Stimulated activated CD8-positive, alpha-beta memory T cell treated with anti-CD3 and anti-CD28 coated beads, Interleukin-12 subunit alpha, Interleukin-12 subunit beta, amount 100 ng/mL, for 24 hours (primary cell): ENCODE results near the gene OR2L2.
"Not testable (repeated sequence)": the region's sequence is repeated elsewhere in the genome, so short reads cannot be mapped to it uniquely, and the experiment has no call there.

Experiments used
- DNase-seq: peaks from one replicate; pipeline ENCODE4 v3.0.0-alpha.2; 2020; ENCODE audit errors: extremely low read depth

Gene OR2L2

GRCh38 chr1:248029770-248030169, at the start of gene OR2L2:
OR2L2 (plus strand) TSS chr1:248030070; CDS start chr1:248038268, 8,198 bp downstream.
- DNase-seq, result no peak

GRCh38 chr1:247992986-247993385, 36.9 kb upstream of the OR2L2 start:
- no peak for DNase-seq

DNA sequence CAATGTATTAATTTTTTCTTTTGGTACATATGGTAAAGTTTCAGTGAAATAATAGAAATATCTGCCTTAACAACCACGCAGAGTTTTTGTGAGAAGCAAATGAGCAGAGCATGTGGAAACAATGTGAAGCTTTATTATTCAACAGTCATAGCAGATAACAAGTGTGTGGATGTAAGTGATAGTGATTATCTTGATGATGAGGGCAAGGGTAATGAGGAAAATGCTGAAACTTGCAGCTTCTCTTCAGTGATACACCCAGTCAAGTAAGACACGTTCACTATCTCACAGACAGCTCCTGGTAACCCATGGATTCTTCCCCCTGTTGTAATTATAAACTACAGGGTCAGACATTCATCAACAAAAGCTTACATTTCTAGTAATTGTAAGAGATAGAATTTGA, 31.1 kb upstream of the OR2L2 start:
- DNase-seq, result no peak

DNA sequence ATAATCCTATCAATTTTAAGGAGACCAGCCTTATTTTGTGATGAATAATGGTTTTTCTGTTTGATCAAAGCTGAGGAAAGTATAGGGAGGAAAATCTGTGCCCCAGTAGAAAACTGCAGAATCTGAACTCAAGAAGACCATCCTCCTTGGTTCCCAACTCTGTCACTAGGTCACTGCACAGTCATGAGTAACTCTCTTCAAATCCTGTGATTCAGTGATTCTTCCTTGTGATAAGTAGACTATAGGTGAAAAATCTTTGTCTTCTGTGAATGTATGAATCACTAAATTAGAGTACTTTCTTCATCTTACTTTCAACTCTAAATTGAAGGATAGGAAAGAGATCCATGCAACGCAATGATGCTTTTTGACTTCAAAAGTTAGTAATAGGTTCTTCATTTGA, 29.7 kb upstream of the OR2L2 start:
- DNase-seq, result no peak

- DNase-seq, result no peak
Measured at GRCh38 chr1:248007778-248008177, 22.1 kb upstream of the OR2L2 start.

DNA sequence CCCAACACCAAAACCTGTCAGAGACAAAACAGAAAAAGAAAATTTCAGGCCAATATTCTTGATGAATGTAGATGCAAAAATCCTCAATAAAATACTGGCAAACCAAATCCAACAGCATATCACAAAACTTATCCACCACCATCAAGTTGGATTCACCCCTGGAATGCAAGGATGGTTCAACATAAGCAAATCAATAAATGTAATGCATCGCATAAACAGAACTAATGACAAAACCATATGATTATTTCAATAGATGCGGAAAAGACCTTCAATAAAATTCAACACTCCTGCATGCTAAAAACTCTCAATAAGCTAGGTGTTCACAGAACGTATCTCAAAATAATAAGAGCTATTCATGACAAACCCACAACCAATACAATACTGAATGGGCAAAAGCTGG, 20.2 kb upstream of the OR2L2 start:
- DNase-seq, result no peak

- DNase-seq, result no peak
Measured at GRCh38 chr1:248013229-248013710, 16.6 kb upstream of the OR2L2 start, which contains the start of gene OR2L5. OR2L5 (plus strand) TSS chr1:248013660; CDS start chr1:248021948, 8,288 bp downstream.

DNA sequence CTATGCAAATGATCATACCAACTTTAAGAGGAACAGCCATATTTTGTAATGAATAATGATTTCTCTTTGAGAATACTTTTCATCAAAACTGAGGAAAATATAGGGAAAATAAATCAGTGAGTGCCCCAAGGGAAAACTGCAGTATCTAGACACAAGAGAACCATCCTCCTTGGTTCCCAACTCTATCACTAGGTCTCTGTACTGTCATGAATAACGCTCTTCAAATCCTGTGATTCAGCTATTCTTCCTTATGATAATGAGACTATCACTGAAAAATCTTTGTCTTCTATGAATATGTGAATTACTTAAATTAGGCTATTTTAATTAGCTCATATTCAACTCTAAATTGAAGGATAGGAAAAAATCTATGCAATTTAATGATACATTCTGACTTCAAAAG, 14.1 kb upstream of the OR2L2 start:
- no peak for DNase-seq

DNA sequence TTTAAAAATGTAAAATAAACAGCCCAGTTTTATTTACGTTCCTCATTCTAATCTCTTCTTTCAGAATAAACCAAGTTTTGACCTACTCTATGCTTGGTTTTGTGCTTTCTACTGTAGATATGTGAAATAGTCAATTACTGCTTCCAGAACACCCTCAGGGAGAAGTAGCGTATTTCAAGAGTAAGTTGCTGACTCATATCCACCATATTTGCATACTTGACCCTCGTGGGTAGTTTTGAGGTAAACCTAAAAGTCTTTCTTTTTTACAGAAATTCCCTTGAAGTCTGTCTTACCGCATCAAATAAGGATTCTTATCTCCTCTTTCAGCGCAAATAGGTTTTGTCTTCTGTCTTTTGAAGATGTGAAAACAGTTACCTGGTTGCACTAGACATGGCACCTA, 15.3 kb downstream of the OR2L2 start:
- no peak for DNase-seq

- no peak for DNase-seq
Measured at GRCh38 chr1:248046536-248046935, 16.7 kb downstream of the OR2L2 start, which contains the start of gene OR2L3. OR2L3 (plus strand) TSS chr1:248046836; CDS start chr1:248060682, 13,846 bp downstream.

GRCh38 chr1:248047008-248047407, 17.1 kb downstream of the OR2L2 start:
- DNase-seq, result no peak

DNA sequence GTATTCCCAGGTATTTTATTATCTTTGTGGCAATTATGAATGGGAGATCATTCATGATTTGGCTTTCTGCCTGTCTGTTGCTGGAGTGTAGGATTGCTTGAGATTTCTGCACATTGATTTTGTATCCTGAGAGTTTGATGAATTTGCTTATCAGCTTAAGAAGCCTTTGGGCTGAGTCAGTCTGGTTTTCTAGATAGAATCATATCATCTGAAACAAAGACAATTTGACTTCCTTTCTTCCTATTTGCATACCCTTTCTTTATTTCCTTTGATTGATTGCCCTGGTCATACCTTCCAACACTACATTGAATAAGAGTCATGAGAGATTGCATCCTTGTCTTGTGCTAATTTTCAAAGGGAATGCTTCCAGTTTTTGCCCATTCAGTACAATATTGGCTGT, 24.8 kb downstream of the OR2L2 start:
- DNase-seq, result no peak

- DNase-seq, result no peak
Measured at GRCh38 chr1:248055261-248055660, 25.4 kb downstream of the OR2L2 start.

- DNase-seq, result no peak
Measured at GRCh38 chr1:248065071-248065470, 35.2 kb downstream of the OR2L2 start.

DNA sequence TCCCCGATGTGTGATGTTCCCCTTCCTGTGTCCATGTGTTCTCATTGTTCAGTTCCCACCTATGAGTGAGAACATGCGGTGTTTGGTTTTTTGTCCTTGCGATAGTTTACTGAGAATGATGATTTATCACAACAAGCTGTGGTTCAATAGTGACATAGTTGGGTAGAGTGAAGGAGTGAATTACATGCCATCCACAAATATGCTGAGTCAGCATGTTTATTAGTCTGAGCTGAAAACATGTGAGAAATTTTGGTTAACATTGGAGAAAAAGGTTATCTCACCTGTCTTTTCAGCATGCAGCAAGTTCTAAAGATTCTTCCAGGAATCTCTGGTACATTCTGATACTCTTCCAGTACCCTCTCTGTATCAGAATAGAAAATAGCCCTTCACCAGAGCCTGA, 35.7 kb downstream of the OR2L2 start:
- no peak for DNase-seq

DNA sequence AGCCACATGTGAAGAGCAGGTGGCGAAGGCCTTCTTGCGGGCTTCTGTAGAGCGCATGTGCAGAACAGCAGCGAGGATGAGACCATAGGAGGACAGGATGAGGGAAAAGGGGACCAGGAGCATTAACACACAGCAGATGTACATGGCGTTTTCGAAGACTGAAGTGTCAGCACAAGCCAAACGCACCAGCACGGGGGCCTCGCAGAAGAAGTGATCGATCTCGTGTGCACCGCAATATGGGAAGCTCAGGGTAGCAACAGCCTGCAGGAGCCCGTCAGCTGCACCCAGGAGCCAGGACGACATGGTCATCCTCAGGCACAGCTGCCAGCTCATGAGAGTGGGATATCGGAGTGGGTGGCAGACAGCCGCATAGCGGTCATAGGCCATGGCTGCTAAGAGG, 54.0 kb downstream of the OR2L2 start:
- DNase-seq, result not testable (repeated sequence)
